Smooth muscle cell of the brain vasculature (primary cell): ENCODE measurements around the gene NFYC.

Experiments used
- DNase-seq: peaks from one replicate; pipeline ENCODE4 v3.0.0-alpha.2; 2012; ENCODE audit warnings: low read depth, low spot score

Gene NFYC

GRCh38 chr1:40796939-40797667, 105.6 kb downstream of the NFYC start:
- no peak for DNase-seq

- no peak for DNase-seq
Observed at GRCh38 chr1:40797668-40798010, 106.1 kb downstream of the NFYC start.

GRCh38 chr1:40798366-40799281, 107.1 kb downstream of the NFYC start:
- no peak for DNase-seq

- no peak for DNase-seq
Observed at GRCh38 chr1:40799351-40799867, 107.9 kb downstream of the NFYC start.

GRCh38 chr1:40801742-40802077, 110.2 kb downstream of the NFYC start:
- DNase-seq = no peak

GRCh38 chr1:40802078-40802741, 110.7 kb downstream of the NFYC start:
- peak; percentile 32 for DNase-seq

GRCh38 chr1:40802742-40803113, 111.2 kb downstream of the NFYC start:
- no peak for DNase-seq

GRCh38 chr1:40803447-40803846, 111.9 kb downstream of the NFYC start:
- no peak for DNase-seq

GRCh38 chr1:40803902-40804301, 112.4 kb downstream of the NFYC start:
- no peak for DNase-seq

GRCh38 chr1:40806240-40806639, 114.7 kb downstream of the NFYC start:
- DNase-seq = no peak

GRCh38 chr1:40806731-40807695, 115.5 kb downstream of the NFYC start:
- DNase-seq = no peak

- DNase-seq = no peak
Observed at GRCh38 chr1:40808002-40808401, 116.5 kb downstream of the NFYC start.

GRCh38 chr1:40808444-40808843, 116.9 kb downstream of the NFYC start:
- no peak for DNase-seq

- no peak for DNase-seq
Observed at GRCh38 chr1:40808909-40809308, 117.4 kb downstream of the NFYC start.

GRCh38 chr1:40810927-40811326, 119.4 kb downstream of the NFYC start:
- no peak for DNase-seq

GRCh38 chr1:40815420-40815819, 123.9 kb downstream of the NFYC start:
- no peak for DNase-seq

- no peak for DNase-seq
Observed at GRCh38 chr1:40817791-40818263, 126.3 kb downstream of the NFYC start.

GRCh38 chr1:40818264-40818961, 126.9 kb downstream of the NFYC start:
- DNase-seq = no peak

GRCh38 chr1:40819101-40819500, 127.6 kb downstream of the NFYC start:
- DNase-seq = no peak

- DNase-seq = no peak
Observed at GRCh38 chr1:40820251-40820797, 128.8 kb downstream of the NFYC start.
